H7 (cell line): ENCODE data around the gene B3GNT5. TPM values are rescaled to one million over a fixed set of nuclear protein-coding genes. Genes with fewer than 3 reads are reported as not detected.

Source experiments
- DNase-seq: peaks from one replicate; pipeline ENCODE4 v3.0.0; 2012
- H3K27me3 ChIP-seq: 2 replicates; pipeline ENCODE4 v1.6.0; 2011; ENCODE audit warnings: mild to moderate bottlenecking, low read length; ENCODE audit not compliant: control insufficient read depth, insufficient read depth
- H3K36me3 ChIP-seq: replicated peaks from 2 replicates; pipeline ENCODE4 v1.5.1; 2011; ENCODE audit warnings: low read length; ENCODE audit not compliant: control insufficient read depth, insufficient read depth
- H3K4me3 ChIP-seq: 2 replicates; pipeline ENCODE4 v1.5.1; 2011; ENCODE audit warnings: low read depth, mild to moderate bottlenecking, control low read depth, low read length, moderate library complexity; ENCODE audit not compliant: insufficient read depth
- total RNA-seq: library from RNA; depleted of rRNA; stranded (reverse); fragments of >200 nt; shearing (Covaris generic); gene quantifications from 2 replicates; pipeline ENCODE4 v1.2.3, GENCODE V29; 2014

B3GNT5 gene
- total RNA-seq, 1 experiment from 2014 or later = 3.0 TPM

DNA sequence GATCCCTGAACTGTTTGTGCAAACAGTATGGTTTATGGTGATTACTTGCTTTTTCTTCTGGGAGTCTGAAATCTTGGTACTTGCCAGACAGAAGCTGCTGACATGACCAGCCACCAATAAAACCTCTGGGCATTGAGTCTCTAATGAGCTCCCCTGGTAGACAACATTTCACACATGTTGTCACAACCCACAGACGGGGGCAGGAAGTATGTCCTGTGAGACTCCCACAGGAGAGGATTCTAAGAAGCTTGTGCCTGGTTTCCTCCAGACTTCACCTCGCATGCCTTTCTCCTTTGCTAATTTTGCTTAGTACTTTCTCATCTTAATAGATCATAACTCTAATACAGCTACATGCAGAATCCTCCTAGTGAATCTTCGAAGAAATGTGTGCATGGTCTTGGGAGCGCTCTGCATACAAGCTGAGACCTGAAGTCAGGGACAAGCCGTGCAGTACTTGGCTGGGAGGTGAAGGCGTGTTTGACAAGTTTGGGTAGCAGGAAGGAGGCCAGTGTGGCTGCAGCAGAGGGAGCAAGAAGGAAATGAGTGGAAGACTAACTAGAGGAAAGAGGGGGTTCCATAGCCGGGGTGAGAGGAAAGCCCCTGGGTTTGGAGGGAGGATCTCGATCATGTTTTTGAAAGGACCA lies 49.0 kb downstream of the B3GNT5 start:
- no peak for DNase-seq
- Histone ChIP-seq H3K36me3 (peaks cover 1% of the 10 kb centered on the region; the same call in 1 of the 2 replicates), H3K27me3 (no peaks in the 10 kb centered on the region), H3K4me3 (no peak overlapping the region)

DNA sequence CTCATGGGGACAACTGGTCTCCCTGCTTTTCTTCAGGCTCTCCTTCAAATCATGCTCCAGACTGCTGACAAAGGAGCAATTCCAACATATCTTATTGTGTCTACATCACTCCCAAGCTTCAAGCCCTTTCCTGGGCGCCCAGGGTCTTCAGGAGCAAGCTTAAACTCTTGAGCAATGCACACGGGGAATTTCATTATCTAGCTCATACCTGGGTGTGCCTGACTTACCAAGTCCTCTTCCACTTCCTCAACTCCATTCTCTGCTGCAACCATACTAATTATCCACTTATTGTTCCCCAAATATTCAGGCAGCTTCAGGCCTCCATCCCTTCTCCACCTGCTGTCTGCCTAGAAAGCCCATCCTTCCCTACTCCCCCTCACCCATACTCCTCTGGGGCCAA lies 50.6 kb downstream of the B3GNT5 start:
- H3K4me3 ChIP-seq = no peak overlapping the region
- H3K36me3 ChIP-seq = peaks cover 1% of the 10 kb centered on the region; the same call in 1 of the 2 replicates
- H3K27me3 ChIP-seq = no peaks in the 10 kb centered on the region
- no peak for DNase-seq

DNA sequence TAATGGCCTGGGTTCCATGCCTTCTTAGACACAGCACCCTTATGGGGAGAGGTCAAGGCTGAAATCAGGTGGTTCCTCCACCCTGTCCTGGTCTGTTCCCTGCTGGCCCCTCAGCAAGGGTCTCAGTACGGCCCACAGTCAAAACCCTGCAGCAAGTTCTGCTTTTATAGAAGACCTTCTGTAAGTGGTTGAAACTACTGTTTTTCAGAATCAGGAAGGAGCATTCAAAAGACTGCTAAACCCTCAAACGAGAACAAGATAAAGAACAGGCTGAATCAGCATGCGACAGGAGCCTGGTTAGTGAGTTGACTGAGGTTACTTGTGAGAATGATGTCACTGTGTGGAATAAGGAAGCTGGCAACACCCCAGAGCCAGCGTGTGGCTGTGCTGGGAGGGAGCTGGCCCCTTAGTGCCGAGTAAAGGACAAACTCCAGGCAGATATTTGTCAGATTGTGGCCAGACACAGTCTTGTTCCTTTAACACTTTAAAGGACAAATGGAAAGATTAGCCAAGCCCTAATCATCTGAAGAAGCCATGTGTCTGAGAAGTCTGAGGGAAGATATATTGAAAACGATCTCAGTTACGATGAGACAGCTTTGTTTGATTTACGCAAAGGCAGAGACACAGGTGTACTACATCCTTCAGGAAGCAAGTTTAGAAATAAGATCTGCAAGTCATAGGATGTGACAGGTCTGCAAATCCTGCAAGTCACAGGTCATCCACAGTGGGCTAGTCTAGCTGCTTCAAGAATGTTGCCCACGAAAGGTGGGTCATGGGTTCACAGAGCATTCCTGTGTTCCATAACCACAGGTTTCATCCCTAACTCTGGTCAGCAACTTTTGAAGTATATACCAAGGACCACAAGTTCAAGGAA lies 54.0 kb downstream of the B3GNT5 start:
- H3K4me3 ChIP-seq = no peak overlapping the region
- no peak for DNase-seq
- H3K36me3 ChIP-seq = peaks cover 4% of the 10 kb centered on the region
- H3K27me3 ChIP-seq = no peaks in the 10 kb centered on the region

DNA sequence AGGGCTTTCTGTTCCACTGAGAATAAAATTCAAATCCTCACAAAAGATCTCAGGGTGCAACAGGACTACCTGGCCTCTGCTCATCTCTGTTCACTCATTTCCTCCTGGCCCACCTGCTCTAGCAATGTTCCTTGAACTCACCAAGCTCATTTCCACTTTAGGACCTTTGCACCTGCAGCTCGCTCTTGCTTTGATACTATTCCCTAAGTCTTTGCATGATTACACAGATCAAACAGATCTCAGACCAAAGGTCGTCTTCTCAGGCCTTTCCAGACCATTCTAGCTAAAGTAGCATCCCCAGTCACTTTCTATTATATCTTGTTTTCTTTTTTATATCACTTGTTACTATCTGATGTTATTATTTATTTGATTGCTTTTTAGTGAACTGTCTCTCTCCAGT lies 54.7 kb downstream of the B3GNT5 start:
- no peaks in the 10 kb centered on the region for H3K27me3 ChIP-seq
- peaks cover 4% of the 10 kb centered on the region for H3K36me3 ChIP-seq
- no peak overlapping the region for H3K4me3 ChIP-seq
- DNase-seq = no peak

DNA sequence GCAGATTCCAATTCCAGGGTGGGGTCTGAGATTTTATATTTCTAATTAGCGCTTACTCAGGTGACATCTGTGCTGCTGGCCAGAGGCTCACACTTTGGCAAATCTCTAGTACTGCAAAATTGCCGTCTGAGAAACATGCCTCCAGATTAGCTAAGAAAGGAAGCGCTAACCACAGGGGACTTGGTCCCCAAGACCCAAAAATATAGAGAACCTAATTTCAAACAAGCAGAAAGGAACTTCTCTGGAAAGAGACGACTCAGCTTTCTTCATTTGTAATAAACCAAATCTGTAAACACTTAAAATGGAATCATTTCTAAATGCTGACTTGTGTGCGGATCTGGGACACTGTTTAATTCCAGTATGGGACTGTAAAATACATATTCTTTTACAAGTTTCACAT lies 55.7 kb downstream of the B3GNT5 start:
- DNase-seq = no peak
- Histone ChIP-seq H3K4me3 (no peak overlapping the region), H3K36me3 (peaks cover 4% of the 10 kb centered on the region), H3K27me3 (no peaks in the 10 kb centered on the region)

DNA sequence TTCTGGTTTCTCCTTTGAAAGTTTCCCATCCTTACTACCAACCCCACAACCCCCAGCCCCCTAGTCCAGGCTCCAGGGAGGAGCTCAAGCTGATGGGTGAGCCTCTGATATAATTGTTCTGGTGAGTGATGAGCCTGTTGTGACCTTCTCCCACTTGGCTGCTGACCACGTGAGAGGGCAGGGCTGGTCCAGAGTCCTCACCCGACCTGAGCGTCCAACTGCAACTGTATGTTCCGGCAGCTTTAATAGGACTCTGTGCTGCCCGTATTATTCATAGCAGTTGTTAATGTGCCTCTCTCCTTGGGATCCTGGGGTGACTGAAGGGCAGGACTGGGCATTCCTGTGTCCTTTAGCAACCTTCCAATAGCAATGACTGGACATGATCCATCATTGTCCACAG lies 56.2 kb downstream of the B3GNT5 start:
- no peak for DNase-seq
- Histone ChIP-seq H3K27me3 (no peaks in the 10 kb centered on the region), H3K36me3 (peaks cover 4% of the 10 kb centered on the region), H3K4me3 (no peak overlapping the region)

DNA sequence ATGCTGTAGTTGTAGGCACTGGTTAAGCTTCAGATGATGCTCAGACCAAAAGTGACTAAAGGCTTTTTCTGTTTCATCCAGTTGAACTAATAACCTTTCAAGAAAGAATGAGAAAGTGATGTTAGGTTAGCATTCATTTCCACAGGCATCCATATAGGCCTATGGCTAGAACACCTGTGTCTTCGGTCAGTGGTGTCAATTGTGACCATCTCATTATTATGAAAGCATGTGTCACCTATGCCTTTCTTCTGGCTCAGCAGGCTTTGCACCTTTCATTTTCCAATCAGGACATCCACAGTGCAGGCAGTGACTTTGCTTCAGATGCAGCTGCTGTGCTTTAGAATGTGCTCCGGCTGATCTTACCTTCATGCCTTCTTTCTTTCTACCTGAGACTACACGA lies 57.9 kb downstream of the B3GNT5 start:
- Histone ChIP-seq H3K4me3 (no peak overlapping the region), H3K36me3 (peaks cover 4% of the 10 kb centered on the region), H3K27me3 (no peaks in the 10 kb centered on the region)
- no peak for DNase-seq

DNA sequence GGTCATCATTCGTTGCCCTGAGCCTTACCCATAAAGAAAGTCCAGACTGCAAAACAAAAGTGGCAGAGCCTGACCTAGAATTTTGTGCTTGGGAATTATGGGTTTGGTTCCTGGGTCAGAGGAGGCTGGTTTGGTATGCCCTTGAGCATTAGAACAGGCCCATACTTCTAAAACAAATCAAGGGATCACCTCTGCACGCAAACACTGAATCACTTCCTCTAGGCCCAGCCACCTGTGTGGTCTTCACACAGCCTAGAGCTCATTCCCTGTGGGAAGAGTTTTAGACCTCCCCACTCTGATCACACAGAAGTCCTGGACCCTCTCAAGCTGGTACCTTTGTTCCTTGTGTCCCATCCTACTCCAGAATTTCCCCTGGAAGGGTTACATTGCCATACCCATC lies 59.4 kb downstream of the B3GNT5 start:
- H3K27me3 ChIP-seq = no peaks in the 10 kb centered on the region
- no peak for DNase-seq
- H3K4me3 ChIP-seq = no peak overlapping the region
- peaks cover 4% of the 10 kb centered on the region for H3K36me3 ChIP-seq

DNA sequence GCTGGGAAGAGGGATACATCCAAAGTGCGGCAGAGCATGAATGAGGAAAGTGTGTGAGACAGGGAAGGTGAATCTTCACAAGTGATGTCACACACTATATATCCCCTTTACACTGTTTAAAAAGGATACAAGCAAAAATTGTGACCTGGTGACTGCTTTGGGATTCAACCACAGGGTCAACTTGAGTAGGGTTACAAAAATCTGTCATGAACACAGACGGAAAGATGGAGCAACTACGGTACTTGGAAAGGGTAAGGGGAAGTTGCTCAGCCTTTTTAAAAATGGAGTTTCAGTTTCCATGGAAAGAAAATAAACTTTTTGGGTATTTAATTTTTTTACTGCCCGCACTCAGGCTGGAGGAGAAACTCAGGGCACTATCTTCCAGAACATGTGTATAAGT lies 60.3 kb downstream of the B3GNT5 start:
- DNase-seq = no peak
- no peaks in the 10 kb centered on the region for H3K27me3 ChIP-seq
- no peak overlapping the region for H3K4me3 ChIP-seq
- H3K36me3 ChIP-seq = peaks cover 4% of the 10 kb centered on the region

DNA sequence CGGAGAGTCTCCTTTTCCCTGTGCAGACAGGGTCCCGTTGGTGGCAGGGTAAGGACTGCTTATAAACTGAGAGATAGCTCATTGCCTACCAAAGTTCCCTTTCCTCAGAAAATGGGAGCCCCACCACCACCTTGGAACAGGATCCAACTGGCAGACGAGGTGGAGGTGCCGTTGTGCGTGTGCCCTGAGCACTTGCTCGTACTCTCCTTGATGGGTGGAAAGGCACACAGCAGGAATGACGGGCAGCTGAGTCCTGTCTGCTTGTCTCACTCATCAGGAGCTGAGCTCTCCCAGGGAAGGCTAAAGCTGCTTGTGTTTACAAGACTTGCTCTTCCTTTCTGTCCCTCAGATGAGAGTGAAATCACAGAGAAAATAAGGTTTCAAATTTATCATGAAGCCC lies 60.7 kb downstream of the B3GNT5 start:
- Histone ChIP-seq H3K36me3 (peaks cover 4% of the 10 kb centered on the region), H3K27me3 (no peaks in the 10 kb centered on the region), H3K4me3 (no peak overlapping the region)
- DNase-seq = no peak

DNA sequence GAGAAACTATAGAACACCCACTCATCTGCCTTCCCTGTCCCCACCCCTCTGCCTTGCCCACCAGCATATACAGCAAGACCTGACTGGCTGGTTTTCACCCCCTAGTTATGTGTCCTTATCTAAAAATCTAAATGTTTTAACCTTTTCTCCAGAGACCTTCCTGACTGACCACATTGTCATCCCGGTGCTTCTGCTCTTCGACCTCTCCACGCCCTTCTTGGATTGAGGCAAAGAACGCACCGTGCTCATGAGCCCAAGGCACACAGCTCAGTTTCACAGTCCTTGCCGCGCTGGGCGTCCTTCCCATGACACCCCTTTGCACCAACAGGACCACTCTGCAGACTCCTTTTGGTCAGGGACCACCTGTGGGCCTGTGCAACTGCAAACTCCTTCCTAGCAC lies 62.7 kb downstream of the B3GNT5 start:
- no peak overlapping the region for H3K4me3 ChIP-seq
- H3K36me3 ChIP-seq = no peaks in the 10 kb centered on the region; the same call in 1 of the 2 replicates
- no peak for DNase-seq
- H3K27me3 ChIP-seq = no peaks in the 10 kb centered on the region

DNA sequence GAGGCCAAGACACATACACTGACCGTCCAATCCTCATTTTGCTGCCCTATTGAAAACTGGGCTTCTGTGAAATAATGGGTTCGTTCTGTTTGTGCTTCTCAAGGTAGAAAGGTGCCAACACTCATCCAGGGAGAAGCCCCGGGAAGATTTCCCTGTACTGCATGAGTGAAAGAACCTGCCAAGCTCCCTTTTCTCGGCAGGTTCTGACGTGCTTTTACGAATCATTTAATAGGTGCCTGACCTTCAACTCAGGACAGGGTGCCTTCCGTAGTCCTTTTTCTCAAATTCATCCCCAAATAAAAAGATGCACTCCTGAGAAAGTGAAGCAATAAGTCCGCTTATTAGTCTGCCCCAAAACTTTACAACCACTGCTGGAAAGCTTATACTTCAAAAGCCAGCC lies 64.2 kb downstream of the B3GNT5 start:
- Histone ChIP-seq H3K4me3 (no peak overlapping the region), H3K36me3 (no peaks in the 10 kb centered on the region; the same call in 1 of the 2 replicates), H3K27me3 (no peaks in the 10 kb centered on the region)
- no peak for DNase-seq

DNA sequence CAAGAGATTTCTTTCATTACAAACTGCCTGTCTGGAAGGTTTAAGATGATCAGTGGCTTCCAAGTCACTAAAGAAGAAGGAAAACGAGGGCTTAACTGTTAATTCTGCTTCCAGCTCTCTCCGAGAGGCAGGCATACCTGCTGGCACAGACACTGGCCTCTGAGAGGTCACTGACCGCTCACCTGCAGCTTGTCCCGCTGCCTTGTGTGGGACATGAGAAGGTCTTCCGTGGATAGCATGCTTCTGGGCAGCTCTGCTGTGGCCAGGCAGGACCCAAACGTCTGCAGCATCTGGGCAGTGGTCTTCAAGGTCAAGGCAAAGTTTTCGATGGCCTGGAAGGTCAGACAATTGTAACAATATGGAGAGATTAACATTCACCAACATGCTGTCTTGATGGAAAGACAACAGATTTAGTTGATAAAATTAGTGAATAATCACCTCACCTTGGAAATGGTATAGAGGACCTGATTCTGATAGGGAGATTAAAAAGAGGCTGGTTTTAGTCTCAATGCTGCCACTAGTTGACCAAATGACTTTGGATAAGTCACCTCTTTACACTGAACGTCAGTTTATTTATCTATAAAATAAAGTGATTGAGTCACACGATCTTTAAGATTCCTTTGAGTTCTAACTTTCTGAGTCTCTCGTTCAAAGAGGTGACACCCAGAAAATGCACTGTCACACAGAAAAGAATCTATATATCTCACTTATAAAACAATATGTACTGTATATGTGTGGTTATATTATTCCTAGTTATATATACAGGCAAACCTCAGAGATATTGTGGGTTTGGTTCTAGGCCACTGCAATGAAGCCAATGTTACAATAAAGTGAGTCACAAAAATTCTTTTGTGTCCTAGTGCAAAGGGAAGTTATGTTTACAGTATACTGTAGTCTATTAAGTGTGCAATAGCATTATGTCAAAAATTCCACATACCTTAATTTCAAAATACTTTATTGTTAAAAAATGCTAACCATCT lies 65.1 kb downstream of the B3GNT5 start:
- no peak overlapping the region for H3K4me3 ChIP-seq
- no peaks in the 10 kb centered on the region for H3K27me3 ChIP-seq
- no peaks in the 10 kb centered on the region; the same call in 1 of the 2 replicates for H3K36me3 ChIP-seq
- no peak for DNase-seq

DNA sequence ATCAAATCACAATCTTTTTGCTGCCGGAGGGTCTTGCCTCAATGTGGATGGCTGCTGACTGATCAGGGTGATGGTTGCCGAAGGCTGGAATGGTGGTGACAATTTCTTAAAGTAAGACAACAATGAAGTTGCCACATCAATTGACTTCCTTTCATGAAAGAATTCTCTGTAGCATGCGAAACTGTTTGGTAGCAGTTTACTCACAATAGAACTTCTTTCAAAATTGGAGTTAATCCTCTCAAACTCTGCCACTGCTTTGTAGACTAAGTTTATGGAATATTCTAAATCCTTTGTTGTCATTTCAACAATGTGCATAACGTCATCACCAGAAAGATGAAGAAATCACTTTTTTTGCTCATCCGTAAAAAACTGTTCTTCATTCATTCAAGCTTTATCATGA lies 65.8 kb downstream of the B3GNT5 start:
- H3K36me3 ChIP-seq = no peaks in the 10 kb centered on the region; the same call in 1 of the 2 replicates

More for the DNA sequence above, 65.8 kb downstream of the B3GNT5 start:
- no peak for DNase-seq
- Histone ChIP-seq H3K4me3 (no peak overlapping the region), H3K27me3 (no peaks in the 10 kb centered on the region)
